Retinal pigment epithelial cell (primary cell): Measurements from ENCODE around the gene LCN2.

ENCODE experiments used
- DNase-seq: peaks from one replicate; pipeline ENCODE4 v3.0.0-alpha.2; 2010; ENCODE audit warnings: low read depth
- H3K4me3 ChIP-seq: 2 replicates; pipeline ENCODE4 v1.5.1; 2011; ENCODE audit warnings: mild to moderate bottlenecking, low read length, control low read depth, moderate library complexity
- TF ChIP-seq, protein P1 (sequence below): conservative IDR thresholded peaks from 2 replicates; pipeline ENCODE4 v1.5.1; 2011; ENCODE audit warnings: low read depth, low read length, control low read depth, inconsistent platforms

Gene LCN2

DNA sequence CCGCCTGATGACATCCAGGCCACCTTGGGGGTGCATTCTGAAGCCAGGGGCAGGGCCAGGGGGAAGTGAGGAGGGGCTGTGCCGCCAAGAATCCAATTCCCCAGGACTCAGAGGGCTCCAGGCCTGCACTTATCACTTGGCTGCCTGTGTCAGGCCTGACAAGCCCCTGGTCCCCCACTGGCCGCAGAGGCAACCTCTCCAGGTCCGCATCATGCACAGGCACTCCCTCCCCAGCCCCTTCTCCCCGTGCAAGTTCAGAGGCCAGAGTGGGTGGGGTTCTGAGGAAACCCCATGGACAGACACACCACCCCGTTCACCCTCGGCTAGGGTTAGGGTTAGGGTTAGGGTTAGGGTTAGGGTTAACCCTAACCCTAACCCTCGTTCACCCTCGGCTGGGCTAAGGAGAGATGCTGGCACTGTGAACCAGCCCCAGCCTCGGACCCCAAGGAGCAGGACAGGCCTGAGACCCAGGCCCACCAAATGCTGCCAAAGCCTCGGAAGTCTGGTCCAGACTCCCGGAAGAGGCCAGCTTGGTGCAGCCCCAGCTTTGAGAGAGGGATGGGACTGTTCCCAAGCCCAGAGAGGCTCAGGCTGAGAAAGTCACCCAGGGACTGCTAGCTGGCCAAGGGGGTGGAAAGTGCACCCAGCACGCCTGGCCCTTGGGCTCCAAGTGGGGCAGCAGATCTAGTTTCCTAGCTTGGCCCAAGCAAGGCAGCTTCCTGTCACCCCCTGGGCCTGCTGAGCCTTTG, 4.9 kb downstream of the LCN2 start:
- TF ChIP-seq, protein P1, sequence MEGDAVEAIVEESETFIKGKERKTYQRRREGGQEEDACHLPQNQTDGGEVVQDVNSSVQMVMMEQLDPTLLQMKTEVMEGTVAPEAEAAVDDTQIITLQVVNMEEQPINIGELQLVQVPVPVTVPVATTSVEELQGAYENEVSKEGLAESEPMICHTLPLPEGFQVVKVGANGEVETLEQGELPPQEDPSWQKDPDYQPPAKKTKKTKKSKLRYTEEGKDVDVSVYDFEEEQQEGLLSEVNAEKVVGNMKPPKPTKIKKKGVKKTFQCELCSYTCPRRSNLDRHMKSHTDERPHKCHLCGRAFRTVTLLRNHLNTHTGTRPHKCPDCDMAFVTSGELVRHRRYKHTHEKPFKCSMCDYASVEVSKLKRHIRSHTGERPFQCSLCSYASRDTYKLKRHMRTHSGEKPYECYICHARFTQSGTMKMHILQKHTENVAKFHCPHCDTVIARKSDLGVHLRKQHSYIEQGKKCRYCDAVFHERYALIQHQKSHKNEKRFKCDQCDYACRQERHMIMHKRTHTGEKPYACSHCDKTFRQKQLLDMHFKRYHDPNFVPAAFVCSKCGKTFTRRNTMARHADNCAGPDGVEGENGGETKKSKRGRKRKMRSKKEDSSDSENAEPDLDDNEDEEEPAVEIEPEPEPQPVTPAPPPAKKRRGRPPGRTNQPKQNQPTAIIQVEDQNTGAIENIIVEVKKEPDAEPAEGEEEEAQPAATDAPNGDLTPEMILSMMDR: no peak
- no peak for DNase-seq
- H3K4me3 ChIP-seq: no peak overlapping the region

DNA sequence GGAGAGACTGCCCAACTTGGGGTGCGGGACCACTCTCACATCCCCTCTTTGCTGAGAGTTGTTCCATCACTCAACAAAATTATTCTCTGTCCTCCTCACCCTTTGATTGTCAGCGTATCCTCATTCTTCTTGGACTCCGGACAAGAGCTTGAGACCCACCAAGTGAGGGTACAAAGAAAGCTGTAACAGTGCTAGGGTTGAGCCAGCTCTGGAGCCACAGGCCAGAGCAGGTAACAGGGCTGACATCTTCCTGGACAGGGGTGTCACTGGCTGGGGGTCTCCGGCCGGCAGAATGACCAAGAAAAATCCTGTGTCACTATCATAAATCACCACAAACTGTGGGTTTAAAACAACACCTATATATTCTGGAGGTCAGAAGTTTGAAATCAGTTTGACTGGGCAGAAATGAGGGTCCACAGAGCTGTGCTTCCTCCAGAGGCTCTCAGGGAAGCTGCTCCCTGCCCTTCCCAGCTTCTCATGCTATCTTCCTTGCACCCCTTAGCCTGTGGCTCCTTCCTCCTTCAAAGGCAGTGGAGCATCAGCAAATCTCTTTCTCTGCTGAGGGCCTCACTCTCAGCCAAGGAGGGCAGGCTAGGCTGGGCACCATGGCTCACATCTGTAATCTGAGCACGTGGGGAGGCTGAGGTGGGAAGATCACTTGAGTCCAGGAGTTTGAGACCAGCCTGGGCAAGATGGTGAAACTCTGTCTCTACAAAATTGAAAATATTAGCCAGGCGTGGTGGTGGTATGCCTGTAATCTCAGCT, 6.7 kb downstream of the LCN2 start:
- H3K4me3 ChIP-seq: no peak overlapping the region
- no peak for DNase-seq
- TF ChIP-seq, protein P1: no peak

DNA sequence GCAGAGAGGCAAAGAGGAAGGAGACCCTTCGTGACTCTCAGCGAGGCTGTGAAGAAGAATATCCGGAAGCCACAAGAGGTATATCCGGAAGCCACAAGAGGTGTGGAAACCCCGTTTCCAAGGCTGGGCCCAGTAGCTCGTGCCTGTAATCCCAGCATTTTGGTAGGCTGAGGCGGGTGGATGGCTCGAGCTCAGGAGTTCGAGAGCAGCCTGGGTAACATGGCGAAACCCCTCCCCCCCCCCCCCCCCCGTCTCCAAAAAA, 10.2 kb downstream of the LCN2 start:
- H3K4me3 ChIP-seq: peak overlapping the region; percentile 41
- TF ChIP-seq, protein P1: no peak
- DNase-seq: no peak

DNA sequence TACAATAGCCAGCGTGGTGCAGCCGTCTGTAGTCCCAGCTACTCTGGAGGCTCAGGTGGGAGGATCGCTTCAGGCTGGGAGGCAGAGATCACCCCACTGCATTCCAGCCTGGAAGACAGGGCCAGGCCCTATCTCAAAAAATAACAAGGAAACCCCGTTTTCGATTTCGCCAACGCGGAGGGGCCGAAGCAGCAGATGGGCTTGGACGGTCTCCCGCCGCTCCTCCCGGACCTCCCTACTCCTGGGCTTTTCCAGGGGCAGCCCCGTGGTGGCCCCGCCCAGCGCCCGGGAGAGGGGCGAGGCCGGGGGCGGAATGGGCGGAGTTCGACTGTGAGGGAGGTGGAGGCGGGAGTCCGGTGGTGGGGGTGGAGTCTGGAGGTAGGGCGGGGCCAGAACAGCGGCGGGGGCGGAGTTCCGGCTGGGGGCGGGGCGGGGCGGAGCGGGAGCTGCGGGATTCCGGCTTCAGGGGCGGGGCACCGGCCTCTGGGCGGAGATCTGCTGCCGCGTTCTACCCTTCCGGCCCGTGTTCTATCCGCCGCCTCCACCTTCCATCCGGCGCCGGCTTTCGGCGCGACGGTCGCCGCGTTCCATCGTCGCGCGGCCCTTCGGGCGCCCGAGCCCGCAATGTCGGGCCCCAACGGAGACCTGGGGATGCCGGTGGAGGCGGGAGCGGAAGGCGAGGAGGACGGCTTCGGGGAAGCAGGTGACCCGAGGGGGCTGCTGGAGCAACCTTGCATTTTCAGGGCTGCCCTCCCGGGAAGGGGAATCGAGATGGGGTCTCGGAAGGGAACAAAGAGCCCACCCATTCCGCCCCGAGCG, 10.7 kb downstream of the LCN2 start, which contains the start of gene BBLN:
Gene BBLN, plus strand, starts transcription at position 482 of the 819 bp plus-strand sequence. Its CDS starts 143 bp downstream, at position 625.
- TF ChIP-seq, protein P1: no peak
- DNase-seq: peak; percentile 42
- peak within 1 kb of the TSS; percentile 83 for H3K4me3 ChIP-seq

DNA sequence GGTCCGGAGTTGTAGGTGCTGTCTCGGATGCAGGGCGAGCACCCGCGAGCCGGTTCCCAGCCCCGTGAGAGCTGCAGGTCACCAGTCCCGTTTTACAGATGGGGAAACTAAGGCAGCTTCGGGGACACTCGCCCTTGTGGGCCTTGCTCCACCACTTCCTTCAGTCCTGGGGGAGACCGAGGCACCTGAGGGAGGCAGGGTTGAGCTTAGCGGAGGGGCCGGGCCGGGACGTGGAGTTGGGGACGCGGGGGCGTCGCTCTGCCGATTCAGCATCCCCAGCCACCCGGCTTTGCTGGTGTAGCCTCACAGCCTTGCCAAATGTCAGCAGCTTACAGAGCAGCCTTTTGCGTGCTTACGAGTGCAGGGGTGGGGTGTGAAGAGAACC, 11.3 kb downstream of the LCN2 start:
- TF ChIP-seq, protein P1: no peak
- no peak for DNase-seq
- H3K4me3 ChIP-seq: peak overlapping the region; percentile 83

DNA sequence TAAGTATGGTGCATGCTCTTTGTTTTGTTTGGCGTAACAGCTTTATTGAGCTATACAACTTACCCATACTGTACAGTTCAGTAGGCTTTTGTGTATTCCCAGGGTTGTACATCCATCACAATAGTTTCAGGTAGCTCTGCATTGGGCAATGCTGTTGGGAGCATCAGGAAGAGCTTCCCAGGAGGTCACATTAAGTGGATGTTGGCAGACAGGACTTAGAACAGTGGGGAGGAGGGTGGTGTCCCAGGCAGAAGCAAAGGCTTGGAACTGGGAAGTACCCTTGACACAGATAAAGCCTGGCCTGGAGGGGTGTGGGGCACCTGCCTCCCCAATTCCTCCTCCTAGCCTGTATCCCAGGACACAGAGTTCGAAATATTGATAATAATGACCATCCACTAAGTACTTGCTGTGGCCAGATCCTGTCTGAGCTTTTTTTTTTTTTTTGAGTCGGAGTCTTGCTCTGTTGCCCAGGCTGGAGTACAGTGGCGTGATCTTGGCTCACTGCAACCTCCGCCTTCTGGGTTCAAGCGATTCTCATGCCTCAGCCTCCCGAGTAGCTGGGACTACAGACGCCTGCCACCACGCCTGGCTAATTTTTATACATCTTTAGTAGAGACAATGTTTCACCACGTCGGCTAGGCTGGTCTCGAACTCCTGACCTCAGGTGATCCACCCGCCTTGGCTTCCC, 12.1 kb downstream of the LCN2 start:
- TF ChIP-seq, protein P1: no peak
- DNase-seq: no peak
- peak overlapping the region; percentile 83 for H3K4me3 ChIP-seq
